Measurements from ENCODE around the gene COL16A1. TPM values are rescaled to one million over a fixed set of nuclear protein-coding genes. Genes with fewer than 3 reads are reported as not detected.

COL16A1 gene
- polyA plus RNA-seq, 3 donors = 0.13 TPM; not detected in 2

- Histone ChIP-seq H4K20me1 (ENCODE audit: insufficient read depth, low read length) (peaks cover 34% of the 10 kb centered on the region), H3K27me3 (ENCODE audit: control insufficient read depth in 2 of 2, insufficient read depth in 2 of 2, low read length in 2 of 2) (no peaks in the 10 kb centered on the region), H3K79me2 (ENCODE audit: insufficient read depth, low read length) (peaks cover 89% of the 10 kb centered on the region), H2AFZ (ENCODE audit: insufficient read depth, low read depth, low read length, poor library complexity, severe bottlenecking) (no peak overlapping the region), H3K36me3 (replicated peaks in 1 of 2; ENCODE audit: control insufficient read depth in 1 of 2, insufficient read depth in 2 of 2, low read length in 2 of 2) (peaks cover 8 to 12% of the 10 kb centered on the region in 2 donors), H3K27ac (ENCODE audit: low read depth in 1 of 2, low read length in 2 of 2) (peak overlapping the region; percentile 39 to 82), H3K4me2 (replicated peaks; ENCODE audit: extremely low read depth, low read length, poor library complexity, severe bottlenecking) (peak overlapping the region; percentile 4), H3K9me3 (replicated peaks in 1 of 2; ENCODE audit: control insufficient read depth in 1 of 2, insufficient read depth in 1 of 2, low read length in 2 of 2) (no peaks in the 10 kb centered on the region), H3K4me3 (replicated peaks in 1 of 3; ENCODE audit: low read depth in 2 of 3, low read length in 3 of 3) (no peak overlapping the region), H3K9ac (ENCODE audit: insufficient read depth, low read length, poor library complexity, severe bottlenecking) (peak overlapping the region; percentile 23), H3K4me1 (ENCODE audit: control insufficient read depth in 1 of 2, insufficient read depth in 2 of 2, low read length in 2 of 2) (peaks cover 36 to 38% of the 10 kb centered on the region in 2 donors)
- intact Hi-C loops (cut with micrococcal nuclease) = no loop called here
- Mint-ChIP-seq H3K36me3 (peaks cover 16 to 22% of the 10 kb centered on the region in 2 donors), H3K9me3 (no peaks in the 10 kb centered on the region), H3K27me3 (ENCODE audit: low read depth in 3 of 3) (no peaks in the 10 kb centered on the region), H3K4me3 (no peak overlapping the region), H3K27ac (no peak overlapping the region), H3K4me1 (peaks cover 14% of the 10 kb centered on the region)
- DNase-seq = peak; percentile 70 to 85 (median 80)
- WGBS (ENCODE audit: insufficient coverage) = 21% methylated on average over 4 of the region's 5 CpGs
- TF ChIP-seq, protein P1, sequence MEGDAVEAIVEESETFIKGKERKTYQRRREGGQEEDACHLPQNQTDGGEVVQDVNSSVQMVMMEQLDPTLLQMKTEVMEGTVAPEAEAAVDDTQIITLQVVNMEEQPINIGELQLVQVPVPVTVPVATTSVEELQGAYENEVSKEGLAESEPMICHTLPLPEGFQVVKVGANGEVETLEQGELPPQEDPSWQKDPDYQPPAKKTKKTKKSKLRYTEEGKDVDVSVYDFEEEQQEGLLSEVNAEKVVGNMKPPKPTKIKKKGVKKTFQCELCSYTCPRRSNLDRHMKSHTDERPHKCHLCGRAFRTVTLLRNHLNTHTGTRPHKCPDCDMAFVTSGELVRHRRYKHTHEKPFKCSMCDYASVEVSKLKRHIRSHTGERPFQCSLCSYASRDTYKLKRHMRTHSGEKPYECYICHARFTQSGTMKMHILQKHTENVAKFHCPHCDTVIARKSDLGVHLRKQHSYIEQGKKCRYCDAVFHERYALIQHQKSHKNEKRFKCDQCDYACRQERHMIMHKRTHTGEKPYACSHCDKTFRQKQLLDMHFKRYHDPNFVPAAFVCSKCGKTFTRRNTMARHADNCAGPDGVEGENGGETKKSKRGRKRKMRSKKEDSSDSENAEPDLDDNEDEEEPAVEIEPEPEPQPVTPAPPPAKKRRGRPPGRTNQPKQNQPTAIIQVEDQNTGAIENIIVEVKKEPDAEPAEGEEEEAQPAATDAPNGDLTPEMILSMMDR (IDR thresholded peaks at IDR 0.05) = no peak
Measured at GRCh38 chr1:31639543-31639942, 64.3 kb downstream of the COL16A1 start.

DNA sequence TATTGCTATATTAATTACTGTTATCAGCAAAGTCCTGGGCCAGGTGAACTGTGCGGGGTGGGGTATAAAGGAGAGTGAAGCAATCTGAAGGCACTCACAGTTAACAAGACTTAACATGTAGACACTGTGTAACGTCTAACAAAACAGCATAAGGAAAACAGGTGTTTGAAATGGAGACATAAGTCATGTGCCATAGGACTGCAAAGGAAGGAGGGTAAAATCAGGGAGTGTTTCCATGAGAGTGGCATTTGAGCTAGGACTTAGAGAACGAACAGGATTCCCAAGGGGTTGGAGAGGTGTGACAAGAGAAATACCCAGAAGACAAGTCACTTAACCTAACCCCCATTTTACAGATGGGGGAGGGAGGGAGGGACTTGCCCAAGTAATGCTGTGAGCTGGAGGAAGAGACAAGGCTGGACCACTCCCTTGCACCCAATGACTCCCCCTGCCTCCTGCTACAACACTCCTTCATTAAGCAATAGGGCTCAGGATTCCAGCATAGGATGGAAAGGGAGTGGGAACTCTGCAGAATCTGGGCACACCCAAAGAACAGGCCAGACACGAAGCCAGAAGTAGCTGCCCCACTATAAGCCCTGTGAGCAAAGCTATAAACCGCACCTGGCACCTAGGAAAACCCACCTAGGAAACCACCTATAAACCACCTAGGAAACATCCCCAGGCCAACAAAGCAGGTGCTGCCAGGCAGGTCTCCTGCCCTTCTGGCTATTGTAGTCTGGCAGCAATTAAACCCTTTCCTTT, 65.7 kb downstream of the COL16A1 start:
- no peak for DNase-seq
- Mint-ChIP-seq H3K27me3 (ENCODE audit: low read depth in 3 of 3) (no peaks in the 10 kb centered on the region), H3K4me3 (no peak overlapping the region), H3K36me3 (peaks cover 26 to 36% of the 10 kb centered on the region in 2 donors), H3K9me3 (no peaks in the 10 kb centered on the region), H3K27ac (peak overlapping the region in 4 of 7 donors; percentile 0 to 37 (median 12)), H3K4me1 (peaks cover 4% of the 10 kb centered on the region)
- peak overlapping the region in 1 of 2 donors; percentile 82 for H3K27ac ChIP-seq (ENCODE audit: low read depth in 1 of 2, low read length in 2 of 2)
- H3K4me3 ChIP-seq (replicated peaks in 1 of 3; ENCODE audit: low read depth in 2 of 3, low read length in 3 of 3) = no peak overlapping the region
- intact Hi-C loops (cut with micrococcal nuclease) = no loop called here
- H3K9me3 ChIP-seq (replicated peaks in 1 of 2; ENCODE audit: control insufficient read depth in 1 of 2, insufficient read depth in 1 of 2, low read length in 2 of 2) = no peaks in the 10 kb centered on the region
- H2AFZ ChIP-seq (ENCODE audit: insufficient read depth, low read depth, low read length, poor library complexity, severe bottlenecking) = no peak overlapping the region
- no peak overlapping the region for H3K9ac ChIP-seq (ENCODE audit: insufficient read depth, low read length, poor library complexity, severe bottlenecking)
- peaks cover 16 to 26% of the 10 kb centered on the region in 2 donors for H3K36me3 ChIP-seq (replicated peaks in 1 of 2; ENCODE audit: control insufficient read depth in 1 of 2, insufficient read depth in 2 of 2, low read length in 2 of 2)
- WGBS (ENCODE audit: insufficient coverage) = 100% methylated on average over 1 of the region's 5 CpGs
- no peak overlapping the region for H3K4me2 ChIP-seq (replicated peaks; ENCODE audit: extremely low read depth, low read length, poor library complexity, severe bottlenecking)
- peaks cover 34% of the 10 kb centered on the region for H4K20me1 ChIP-seq (ENCODE audit: insufficient read depth, low read length)
- H3K79me2 ChIP-seq (ENCODE audit: insufficient read depth, low read length) = peaks cover 75% of the 10 kb centered on the region
- TF ChIP-seq, protein P1 (IDR thresholded peaks at IDR 0.05) = no peak
- peaks cover 28% of the 10 kb centered on the region in 2 donors for H3K4me1 ChIP-seq (ENCODE audit: control insufficient read depth in 1 of 2, insufficient read depth in 2 of 2, low read length in 2 of 2)
- H3K27me3 ChIP-seq (ENCODE audit: control insufficient read depth in 2 of 2, insufficient read depth in 2 of 2, low read length in 2 of 2) = no peaks in the 10 kb centered on the region

Data from CD14-positive monocyte (primary cell).